Naive thymus-derived CD4-positive, alpha-beta T cell (primary cell): ENCODE results near the gene PRMT5. TPM values are rescaled to one million over a fixed set of nuclear protein-coding genes. Genes with fewer than 3 reads are reported as not detected.
"Not testable (repeated sequence)": the region's sequence is repeated elsewhere in the genome, so short reads cannot be mapped to it uniquely, and the experiment has no call there.

Experiments used
- ATAC-seq: fragments of 150-1000 bp; cut with Tn5 transposase; 2 replicates; pipeline ENCODE4 v1.10.0; 2021; ENCODE audit warnings: mild to moderate bottlenecking, moderate library complexity
- CTCF ChIA-PET: fragments of 350-600 bp; sonication (Branson Sonifier 250); formaldehyde crosslinking; loops from one replicate; lab custom pipeline; 2021; ENCODE audit warnings: antibody characterized with exemption; lab: Charles Lee
- POLR2A ChIA-PET: fragments of 350-600 bp; sonication (Branson Sonifier 250); formaldehyde crosslinking; loops from one replicate; lab custom pipeline; 2021; ENCODE audit warnings: antibody characterized with exemption, inconsistent platforms; lab: Charles Lee
- DNase-seq, 9 donors: peaks; one replicate each; pipeline versions ENCODE4 v3.0.0 to v3.0.0-alpha.2; 2020 to 2022; ENCODE audit warnings: mixed read lengths in 1 of 9
- H3K27ac ChIP-seq: one replicate; pipeline ENCODE4 v1.7.0; 2013; ENCODE audit warnings: mild to moderate bottlenecking, low read depth, low read length, moderate library complexity
- H3K27me3 ChIP-seq, 2 donors: one replicate each; pipeline ENCODE4 v1.7.0; 2013; ENCODE audit warnings: low read length in 2 of 2, mild to moderate bottlenecking in 2 of 2, moderate library complexity in 2 of 2; ENCODE audit not compliant: control insufficient read depth in 2 of 2, insufficient read depth in 2 of 2
- H3K36me3 ChIP-seq, 3 experiments: 1 replicate in 2 of 3; 2 replicates in 1 of 3; pipeline ENCODE4 v1.7.0; 2013; ENCODE audit warnings: low read length in 3 of 3, mild to moderate bottlenecking in 3 of 3, moderate library complexity in 1 of 3; ENCODE audit not compliant: insufficient read depth in 3 of 3, control insufficient read depth in 2 of 3
- H3K4me1 ChIP-seq, 2 donors: one replicate each; pipeline ENCODE4 v1.7.0; 2013; ENCODE audit warnings: low read length in 2 of 2, mild to moderate bottlenecking in 2 of 2, moderate library complexity in 1 of 2; ENCODE audit not compliant: control insufficient read depth in 2 of 2, insufficient read depth in 2 of 2
- H3K4me3 ChIP-seq: 2 replicates; pipeline ENCODE4 v1.7.0; 2013; ENCODE audit warnings: mild to moderate bottlenecking, low read length
- H3K9me3 ChIP-seq, 3 experiments: 1 replicate in 2 of 3; 2 replicates in 1 of 3; pipeline ENCODE4 v1.7.0; 2013; ENCODE audit warnings: low read length in 3 of 3; ENCODE audit not compliant: control insufficient read depth in 2 of 3
- H3K27ac Mint-ChIP-seq, 9 donors: one replicate each; pipeline ENCODE4 v1.8.0; 2020 to 2022; ENCODE audit warnings: mixed read lengths in 9 of 9, mild to moderate bottlenecking in 8 of 9, moderate library complexity in 5 of 9, inconsistent platforms in 2 of 9
- H3K27me3 Mint-ChIP-seq, 5 donors: one replicate each; pipeline ENCODE4 v1.8.0; 2021 to 2022; ENCODE audit warnings: mixed read lengths in 5 of 5, mild to moderate bottlenecking in 1 of 5
- H3K36me3 Mint-ChIP-seq, 5 donors: one replicate each; pipeline ENCODE4 v1.8.0; 2020 to 2022; ENCODE audit warnings: mixed read lengths in 5 of 5, mild to moderate bottlenecking in 3 of 5, inconsistent platforms in 1 of 5
- H3K4me1 Mint-ChIP-seq, 7 donors: one replicate each; pipeline ENCODE4 v1.8.0; 2020 to 2022; ENCODE audit warnings: mixed read lengths in 7 of 7, mild to moderate bottlenecking in 3 of 7, inconsistent platforms in 1 of 7
- H3K4me3 Mint-ChIP-seq, 10 donors: one replicate each; pipeline ENCODE4 v1.8.0; 2020 to 2022; ENCODE audit warnings: mild to moderate bottlenecking in 10 of 10, mixed read lengths in 10 of 10, moderate library complexity in 6 of 10, inconsistent platforms in 2 of 10
- H3K9me3 Mint-ChIP-seq, 11 donors: one replicate each; pipeline ENCODE4 v1.8.0; 2020 to 2022; ENCODE audit warnings: mixed read lengths in 11 of 11, mild to moderate bottlenecking in 4 of 11, inconsistent platforms in 1 of 11, moderate library complexity in 1 of 11
- intact Hi-C, 2 donors: fragments of 100-400 bp; cut with micrococcal nuclease; formaldehyde crosslinking; loops; one replicate each; pipeline ENCODE4 v1.15.1; 2023
- polyA plus RNA-seq, 2 donors: library from polyadenylated mRNA; unstranded; fragments of 300-500 nt; fragmentation: Illumina TruSeq; gene quantifications; one replicate each; pipeline ENCODE4 v1.2.3, GENCODE V29; 2021
- total RNA-seq, 6 experiments: library from RNA in 5 of 6; stranded (reverse) in 5 of 6; gene quantifications; 1 replicate in 5 of 6; 2 replicates in 1 of 6; pipeline ENCODE4 v1.2.3 and lab custom pipeline; 2021 to 2026

PRMT5 gene
- total and polyA plus RNA-seq, 7 experiments from 2014 or later = 24.9 to 82.8 (median 36.3) TPM

- DNase-seq = peak; percentile 98 to 100 (median 100)
- ChIA-PET CTCF (interaction anchor here (0.6 to 3.5 kb wide), 9 partner anchors 11 to 349 kb away, joined by 3 to 27 read pairs (median 4); partner anchors contain the start of gene PRMT5), POLR2A (interaction anchor here (0.7 to 6.9 kb wide), 19 partner anchors 10 to 1651 kb away, joined by 3 to 74 read pairs (median 4); partner anchors contain the start of genes ACIN1, C14orf119, DAD1 and HAUS4)
- peak within 1 kb of the TSS; percentile 96 for H3K4me3 ChIP-seq
- H3K27ac Mint-ChIP-seq = peak within 1 kb of the TSS; percentile 100
- H3K36me3 ChIP-seq = peaks cover 3 to 29% (median 4%) of the 10 kb centered on the region in 3 experiments
- H3K9me3 Mint-ChIP-seq = peaks cover 0 to 7% (median 0%) of the 10 kb centered on the region in 11 donors
- H3K27me3 Mint-ChIP-seq = peaks cover 0 to 4% (median 0%) of the 10 kb centered on the region in 5 donors
- peaks cover 18 to 56% (median 49%) of the 10 kb centered on the region in 7 donors for H3K4me1 Mint-ChIP-seq
- H3K36me3 Mint-ChIP-seq = peaks cover 12 to 32% (median 30%) of the 10 kb centered on the region in 5 donors
- intact Hi-C loops = loop anchor here (1.0 to 5.0 kb wide), 21 partner anchors 10 to 1650 kb away; partner anchors contain the start of genes ACIN1 (in 2 of the 2), C14orf119 (in 2 of the 2), DAD1 (in 2 of the 2) and HAUS4 (in 2 of the 2)
- no peaks in the 10 kb centered on the region for H3K9me3 ChIP-seq
- H3K27me3 ChIP-seq = no peaks in the 10 kb centered on the region
- peak; percentile 92 for ATAC-seq
- H3K4me3 Mint-ChIP-seq = peak within 1 kb of the TSS; percentile 93 to 100 (median 97)
- H3K4me1 ChIP-seq = peaks cover 0 to 19% of the 10 kb centered on the region in 2 donors
- peak within 1 kb of the TSS; percentile 98 for H3K27ac ChIP-seq
Observed at GRCh38 chr14:22918804-22919600, 10.2 kb downstream of the PRMT5 start, which contains the start of gene RBM23. Gene RBM23, minus strand, starts transcription at chr14:22919149.

DNA sequence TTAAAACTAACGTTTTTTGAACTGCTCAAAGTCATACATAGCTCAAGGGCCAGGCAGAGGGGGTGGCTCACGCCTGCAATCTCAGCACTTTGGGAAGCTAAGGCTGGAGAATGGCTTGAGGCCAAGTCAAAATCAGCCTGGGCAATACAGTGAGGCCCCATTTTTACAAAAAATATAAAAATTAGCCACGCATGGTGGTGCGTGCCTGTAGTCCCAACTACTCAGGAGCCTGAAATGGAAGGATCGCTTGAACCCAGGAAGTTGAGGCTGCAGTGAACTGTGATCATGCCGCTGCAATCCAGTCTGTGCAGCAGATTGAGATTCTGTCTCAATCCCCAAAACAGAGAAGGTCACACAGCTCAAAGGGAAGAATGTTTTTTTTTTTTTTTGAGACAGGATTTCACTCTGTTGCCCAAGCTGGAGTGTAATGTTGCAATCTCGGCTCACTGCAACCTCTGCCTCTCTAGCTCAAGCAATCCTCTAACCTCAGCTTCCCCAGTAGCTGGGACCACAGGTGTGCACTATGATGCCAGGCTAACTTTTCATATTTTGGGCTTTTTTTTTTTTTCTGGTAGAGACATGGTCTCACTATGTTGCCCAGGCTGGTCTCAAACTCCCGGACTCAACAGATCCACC is 13.2 kb downstream of the PRMT5 start:
- H3K27ac Mint-ChIP-seq = peak overlapping the region in 8 of 9 donors; percentile 21 to 100 (median 62)
- CTCF ChIA-PET = interaction anchor here (0.5 to 3.5 kb wide), 3 partner anchors 61 to 1056 kb away, joined by 3 to 27 read pairs (median 4); no protein-coding TSS in a partner anchor
- Histone ChIP-seq H3K4me3 (no peak overlapping the region), H3K36me3 (peaks cover 0 to 22% (median 4%) of the 10 kb centered on the region in 3 experiments), H3K27me3 (no peaks in the 10 kb centered on the region), H3K27ac (peak overlapping the region; percentile 31), H3K4me1 (peaks cover 0 to 19% of the 10 kb centered on the region in 2 donors), H3K9me3 (no peaks in the 10 kb centered on the region)
- ATAC-seq (no peak), DNase-seq (no peak)
- peaks cover 35 to 76% (median 65%) of the 10 kb centered on the region in 7 donors for H3K4me1 Mint-ChIP-seq
- intact Hi-C loops = loop anchor here in 1 of 2 donors (5.0 kb wide), 1 partner anchor 329 kb away; the partner anchor contains the start of gene DAD1
- peak overlapping the region in 7 of 10 donors; percentile 4 to 100 (median 62) for H3K4me3 Mint-ChIP-seq
- POLR2A ChIA-PET = interaction anchor here (0.6 to 6.9 kb wide), 8 partner anchors 9 to 1205 kb away, joined by 3 to 74 read pairs (median 6); partner anchors contain the start of gene PRMT5
- H3K9me3 Mint-ChIP-seq = peaks cover 0 to 7% (median 0%) of the 10 kb centered on the region in 11 donors
- H3K36me3 Mint-ChIP-seq = peaks cover under 1 to 18% (median 14%) of the 10 kb centered on the region in 5 donors
- peaks cover 0 to 4% (median 0%) of the 10 kb centered on the region in 5 donors for H3K27me3 Mint-ChIP-seq

- H3K9me3 Mint-ChIP-seq, H3K27ac ChIP-seq, ATAC-seq, H3K27me3 Mint-ChIP-seq, H3K9me3 ChIP-seq, H3K4me3 ChIP-seq, H3K27me3 ChIP-seq, DNase-seq: not testable (repeated sequence)
- intact Hi-C loops = loop anchor here in 1 of 2 donors (5.0 kb wide), 1 partner anchor 328 kb away; the partner anchor contains the start of gene DAD1
- Mint-ChIP-seq H3K4me1 (peaks cover 35 to 75% (median 66%) of the 10 kb centered on the region in 7 donors), H3K36me3 (peaks cover 0 to 15% (median 11%) of the 10 kb centered on the region in 5 donors), H3K4me3 (peak overlapping the region in 1 of 10 donors; percentile 29), H3K27ac (peak overlapping the region in 3 of 9 donors; percentile 39 to 77 (median 45))
- CTCF ChIA-PET = interaction anchor here (0.7 to 0.8 kb wide), 2 partner anchors 63 to 67 kb away, joined by 3 to 4 read pairs; partner anchors contain the start of gene AJUBA
- Histone ChIP-seq H3K36me3 (peaks cover 0 to 22% (median 7%) of the 10 kb centered on the region in 3 experiments), H3K4me1 (peaks cover 0 to 16% of the 10 kb centered on the region in 2 donors)
- POLR2A ChIA-PET = interaction anchor here (6.9 kb wide), 1 partner anchor 14 kb away, joined by 74 read pairs; the partner anchor contains the start of gene PRMT5
Observed at GRCh38 chr14:22914836-22915235, 14.3 kb downstream of the PRMT5 start.

DNA sequence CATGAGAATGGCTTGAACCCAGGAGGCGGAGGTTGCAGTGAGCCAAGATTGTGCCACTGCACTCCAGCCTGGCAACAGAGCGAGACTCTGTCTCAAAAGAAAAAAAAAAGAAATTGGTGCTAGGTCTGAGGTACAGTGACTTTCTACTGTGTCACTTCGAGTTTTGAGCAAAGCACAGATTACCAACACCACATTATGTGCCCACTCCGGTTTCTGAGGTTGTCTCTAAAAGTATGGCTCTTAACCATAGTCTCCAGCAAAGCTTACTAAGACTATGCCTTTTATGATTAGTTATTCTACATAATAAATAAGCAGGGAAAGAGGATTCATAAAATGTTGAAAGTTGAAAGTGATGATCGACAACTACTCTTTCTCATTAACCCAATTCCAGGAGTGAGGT is 18.3 kb downstream of the PRMT5 start:
- Histone ChIP-seq H3K27me3 (no peaks in the 10 kb centered on the region), H3K9me3 (no peaks in the 10 kb centered on the region), H3K36me3 (peaks cover 9 to 56% (median 15%) of the 10 kb centered on the region in 3 experiments), H3K27ac (no peak overlapping the region), H3K4me3 (no peak overlapping the region), H3K4me1 (no peaks in the 10 kb centered on the region)
- ChIA-PET POLR2A (no interaction called here), CTCF (interaction anchor here (0.6 kb wide), 1 partner anchor 111 kb away, joined by 3 read pairs; no protein-coding TSS in a partner anchor)
- Mint-ChIP-seq H3K27ac (peak overlapping the region in 1 of 9 donors; percentile 50), H3K27me3 (no peaks in the 10 kb centered on the region), H3K36me3 (peaks cover 12 to 30% (median 14%) of the 10 kb centered on the region in 5 donors), H3K9me3 (no peaks in the 10 kb centered on the region), H3K4me3 (no peak overlapping the region), H3K4me1 (peaks cover 19 to 46% (median 40%) of the 10 kb centered on the region in 7 donors)
- ATAC-seq (no peak), DNase-seq (no peak)
- intact Hi-C loops = no loop called here

- peaks cover 13 to 31% (median 28%) of the 10 kb centered on the region in 7 donors for H3K4me1 Mint-ChIP-seq
- ATAC-seq (no peak), DNase-seq (no peak)
- no peaks in the 10 kb centered on the region for H3K9me3 ChIP-seq
- no peak overlapping the region for H3K4me3 Mint-ChIP-seq
- no peak overlapping the region for H3K4me3 ChIP-seq
- peaks cover 26 to 52% (median 29%) of the 10 kb centered on the region in 5 donors for H3K36me3 Mint-ChIP-seq
- no peaks in the 10 kb centered on the region for H3K27me3 Mint-ChIP-seq
- POLR2A ChIA-PET = interaction anchor here (0.9 to 1.6 kb wide), 3 partner anchors 19 to 27 kb away, joined by 4 to 5 read pairs (median 5); no protein-coding TSS in a partner anchor
- H3K9me3 Mint-ChIP-seq = no peaks in the 10 kb centered on the region
- intact Hi-C loops = no loop called here
- H3K27me3 ChIP-seq = no peaks in the 10 kb centered on the region
- H3K27ac Mint-ChIP-seq = no peak overlapping the region
- H3K36me3 ChIP-seq = peaks cover 28 to 79% (median 33%) of the 10 kb centered on the region in 3 experiments
- no peak overlapping the region for H3K27ac ChIP-seq
- no peaks in the 10 kb centered on the region for H3K4me1 ChIP-seq
- CTCF ChIA-PET = no interaction called here
Observed at GRCh38 chr14:22908601-22909000, 20.6 kb downstream of the PRMT5 start.
